ENCODE results near the gene RNF144B.

The RNF144B gene

GRCh38 chr6:18509871-18510643 lies 122.9 kb downstream of the RNF144B start:
- no peak for DNase-seq (ENCODE audit: low read depth, low spot score)

- DNase-seq (ENCODE audit: low read depth, low spot score), result no peak
These were observed 123.5 kb downstream of the RNF144B start for GRCh38 chr6:18510644-18511033.

- no peak for DNase-seq (ENCODE audit: low read depth, low spot score)
These were observed 124.1 kb downstream of the RNF144B start for GRCh38 chr6:18511211-18511610.

- DNase-seq (ENCODE audit: low read depth, low spot score), result no peak
These were observed 126.2 kb downstream of the RNF144B start for GRCh38 chr6:18513253-18513798.

- no peak for DNase-seq (ENCODE audit: low read depth, low spot score)
These were observed 127.0 kb downstream of the RNF144B start for GRCh38 chr6:18514180-18514579.

GRCh38 chr6:18515767-18516166 lies 128.6 kb downstream of the RNF144B start:
- DNase-seq (ENCODE audit: low read depth, low spot score), result no peak

All from activated naive CD8-positive, alpha-beta T cell treated with anti-CD3 and anti-CD28 coated beads, Interleukin-2, amount 50 U/mL, for 16 hours (primary cell).